ENCODE results near the gene KCNQ2.

Gene KCNQ2

GRCh38 chr20:63434599-63435378, 37.7 kb downstream of the KCNQ2 start:
- Histone ChIP-seq H3K4me1 (ENCODE audit: control insufficient read depth in 5 of 5, insufficient read depth in 5 of 5, low read length in 5 of 5) (peaks cover 0 to 10% (median 4%) of the 10 kb centered on the region in 5 donors), H3K9me3 (ENCODE audit: control insufficient read depth in 5 of 5, low read length in 5 of 5) (no peaks in the 10 kb centered on the region), H3K27ac (ENCODE audit: low read depth, low read length) (no peak overlapping the region), H3K36me3 (ENCODE audit: control insufficient read depth in 5 of 5, insufficient read depth in 5 of 5, low read length in 5 of 5) (no peaks in the 10 kb centered on the region), H3K9ac (ENCODE audit: low read length in 5 of 5) (no peak overlapping the region), H3K4me3 (ENCODE audit: low read depth in 1 of 5, low read length in 5 of 5) (no peak overlapping the region), H3K27me3 (ENCODE audit: control insufficient read depth in 5 of 5, insufficient read depth in 4 of 5, low read length in 5 of 5) (peaks cover 34 to 48% (median 36%) of the 10 kb centered on the region in 5 donors)

- Histone ChIP-seq H3K9me3 (ENCODE audit: control insufficient read depth in 5 of 5, low read length in 5 of 5) (no peaks in the 10 kb centered on the region), H3K4me1 (ENCODE audit: control insufficient read depth in 5 of 5, insufficient read depth in 5 of 5, low read length in 5 of 5) (peaks cover 0 to 10% (median 4%) of the 10 kb centered on the region in 5 donors), H3K4me3 (ENCODE audit: low read depth in 1 of 5, low read length in 5 of 5) (no peak overlapping the region), H3K36me3 (ENCODE audit: control insufficient read depth in 5 of 5, insufficient read depth in 5 of 5, low read length in 5 of 5) (no peaks in the 10 kb centered on the region), H3K27ac (ENCODE audit: low read depth, low read length) (no peak overlapping the region), H3K9ac (ENCODE audit: low read length in 5 of 5) (no peak overlapping the region), H3K27me3 (ENCODE audit: control insufficient read depth in 5 of 5, insufficient read depth in 4 of 5, low read length in 5 of 5) (peaks cover 32 to 45% (median 36%) of the 10 kb centered on the region in 5 donors)
Observed at GRCh38 chr20:63433756-63434531, 38.5 kb downstream of the KCNQ2 start.

GRCh38 chr20:63433351-63433750, 39.1 kb downstream of the KCNQ2 start:
- peaks cover 31 to 40% (median 34%) of the 10 kb centered on the region in 5 donors for H3K27me3 ChIP-seq (ENCODE audit: control insufficient read depth in 5 of 5, insufficient read depth in 4 of 5, low read length in 5 of 5)
- H3K4me1 ChIP-seq (ENCODE audit: control insufficient read depth in 5 of 5, insufficient read depth in 5 of 5, low read length in 5 of 5), result peaks cover 0 to 10% (median 4%) of the 10 kb centered on the region in 5 donors
- H3K36me3 ChIP-seq (ENCODE audit: control insufficient read depth in 5 of 5, insufficient read depth in 5 of 5, low read length in 5 of 5), result no peaks in the 10 kb centered on the region
- H3K9me3 ChIP-seq (ENCODE audit: control insufficient read depth in 5 of 5, low read length in 5 of 5), result no peaks in the 10 kb centered on the region
- no peak overlapping the region for H3K9ac ChIP-seq (ENCODE audit: low read length in 5 of 5)
- H3K27ac ChIP-seq (ENCODE audit: low read depth, low read length), result no peak overlapping the region
- H3K4me3 ChIP-seq (ENCODE audit: low read depth in 1 of 5, low read length in 5 of 5), result no peak overlapping the region

- no peak overlapping the region for H3K9ac ChIP-seq (ENCODE audit: low read length in 5 of 5)
- H3K4me1 ChIP-seq (ENCODE audit: control insufficient read depth in 5 of 5, insufficient read depth in 5 of 5, low read length in 5 of 5), result peaks cover 0 to 10% (median 4%) of the 10 kb centered on the region in 5 donors
- H3K9me3 ChIP-seq (ENCODE audit: control insufficient read depth in 5 of 5, low read length in 5 of 5), result peaks cover 0 to under 1% (median 0%) of the 10 kb centered on the region in 5 donors
- no peaks in the 10 kb centered on the region for H3K36me3 ChIP-seq (ENCODE audit: control insufficient read depth in 5 of 5, insufficient read depth in 5 of 5, low read length in 5 of 5)
- peaks cover 27 to 38% (median 30%) of the 10 kb centered on the region in 5 donors for H3K27me3 ChIP-seq (ENCODE audit: control insufficient read depth in 5 of 5, insufficient read depth in 4 of 5, low read length in 5 of 5)
- H3K27ac ChIP-seq (ENCODE audit: low read depth, low read length), result no peak overlapping the region
- H3K4me3 ChIP-seq (ENCODE audit: low read depth in 1 of 5, low read length in 5 of 5), result no peak overlapping the region
Observed at GRCh38 chr20:63432577-63433325, 39.7 kb downstream of the KCNQ2 start.

GRCh38 chr20:63431944-63432343, 40.5 kb downstream of the KCNQ2 start:
- no peak overlapping the region for H3K27ac ChIP-seq (ENCODE audit: low read depth, low read length)
- peaks cover 0 to 6% (median 4%) of the 10 kb centered on the region in 5 donors for H3K9me3 ChIP-seq (ENCODE audit: control insufficient read depth in 5 of 5, low read length in 5 of 5)

GRCh38 chr20:63430891-63431290, 41.6 kb downstream of the KCNQ2 start:
- H3K4me1 ChIP-seq (ENCODE audit: control insufficient read depth in 5 of 5, insufficient read depth in 5 of 5, low read length in 5 of 5), result peaks cover 0 to 10% (median 4%) of the 10 kb centered on the region in 5 donors
- H3K36me3 ChIP-seq (ENCODE audit: control insufficient read depth in 5 of 5, insufficient read depth in 5 of 5, low read length in 5 of 5), result no peaks in the 10 kb centered on the region
- peaks cover 0 to 6% (median 4%) of the 10 kb centered on the region in 5 donors for H3K9me3 ChIP-seq (ENCODE audit: control insufficient read depth in 5 of 5, low read length in 5 of 5)
- H3K27ac ChIP-seq (ENCODE audit: low read depth, low read length), result no peak overlapping the region
- H3K27me3 ChIP-seq (ENCODE audit: control insufficient read depth in 5 of 5, insufficient read depth in 4 of 5, low read length in 5 of 5), result peaks cover 27 to 34% (median 31%) of the 10 kb centered on the region in 5 donors
- no peak overlapping the region for H3K9ac ChIP-seq (ENCODE audit: low read length in 5 of 5)
- no peak overlapping the region for H3K4me3 ChIP-seq (ENCODE audit: low read depth in 1 of 5, low read length in 5 of 5)

More at GRCh38 chr20:63431944-63432343, 40.5 kb downstream of the KCNQ2 start:
- Histone ChIP-seq H3K9ac (ENCODE audit: low read length in 5 of 5) (no peak overlapping the region), H3K36me3 (ENCODE audit: control insufficient read depth in 5 of 5, insufficient read depth in 5 of 5, low read length in 5 of 5) (no peaks in the 10 kb centered on the region), H3K4me3 (ENCODE audit: low read depth in 1 of 5, low read length in 5 of 5) (no peak overlapping the region), H3K4me1 (ENCODE audit: control insufficient read depth in 5 of 5, insufficient read depth in 5 of 5, low read length in 5 of 5) (peaks cover 0 to 10% (median 4%) of the 10 kb centered on the region in 5 donors), H3K27me3 (ENCODE audit: control insufficient read depth in 5 of 5, insufficient read depth in 4 of 5, low read length in 5 of 5) (peaks cover 27 to 34% (median 30%) of the 10 kb centered on the region in 5 donors)

- H3K27me3 ChIP-seq (ENCODE audit: control insufficient read depth in 5 of 5, insufficient read depth in 4 of 5, low read length in 5 of 5), result peaks cover 24 to 35% (median 27%) of the 10 kb centered on the region in 5 donors
- peaks cover 0 to 10% (median 4%) of the 10 kb centered on the region in 5 donors for H3K4me1 ChIP-seq (ENCODE audit: control insufficient read depth in 5 of 5, insufficient read depth in 5 of 5, low read length in 5 of 5)
- no peak overlapping the region for H3K4me3 ChIP-seq (ENCODE audit: low read depth in 1 of 5, low read length in 5 of 5)
- H3K9ac ChIP-seq (ENCODE audit: low read length in 5 of 5), result no peak overlapping the region
- H3K36me3 ChIP-seq (ENCODE audit: control insufficient read depth in 5 of 5, insufficient read depth in 5 of 5, low read length in 5 of 5), result no peaks in the 10 kb centered on the region
- H3K9me3 ChIP-seq (ENCODE audit: control insufficient read depth in 5 of 5, low read length in 5 of 5), result peaks cover 0 to 6% (median 4%) of the 10 kb centered on the region in 5 donors
- no peak overlapping the region for H3K27ac ChIP-seq (ENCODE audit: low read depth, low read length)
Observed at GRCh38 chr20:63429992-63430391, 42.5 kb downstream of the KCNQ2 start.

- H3K27me3 ChIP-seq (ENCODE audit: control insufficient read depth in 5 of 5, insufficient read depth in 4 of 5, low read length in 5 of 5), result peaks cover 14 to 30% (median 19%) of the 10 kb centered on the region in 5 donors
- no peak overlapping the region for H3K9ac ChIP-seq (ENCODE audit: low read length in 5 of 5)
- H3K4me1 ChIP-seq (ENCODE audit: control insufficient read depth in 5 of 5, insufficient read depth in 5 of 5, low read length in 5 of 5), result peaks cover 0 to 1% (median 0%) of the 10 kb centered on the region in 5 donors
- no peak overlapping the region for H3K4me3 ChIP-seq (ENCODE audit: low read depth in 1 of 5, low read length in 5 of 5)
- H3K9me3 ChIP-seq (ENCODE audit: control insufficient read depth in 5 of 5, low read length in 5 of 5), result peaks cover 0 to 8% (median 5%) of the 10 kb centered on the region in 5 donors
- H3K36me3 ChIP-seq (ENCODE audit: control insufficient read depth in 5 of 5, insufficient read depth in 5 of 5, low read length in 5 of 5), result no peaks in the 10 kb centered on the region
- H3K27ac ChIP-seq (ENCODE audit: low read depth, low read length), result no peak overlapping the region
Observed at GRCh38 chr20:63428906-63429575, 43.4 kb downstream of the KCNQ2 start.

- no peaks in the 10 kb centered on the region for H3K36me3 ChIP-seq (ENCODE audit: control insufficient read depth in 5 of 5, insufficient read depth in 5 of 5, low read length in 5 of 5)
- no peak overlapping the region for H3K27ac ChIP-seq (ENCODE audit: low read depth, low read length)
- peaks cover 0 to 8% (median 5%) of the 10 kb centered on the region in 5 donors for H3K9me3 ChIP-seq (ENCODE audit: control insufficient read depth in 5 of 5, low read length in 5 of 5)
- no peak overlapping the region for H3K4me3 ChIP-seq (ENCODE audit: low read depth in 1 of 5, low read length in 5 of 5)
- peaks cover 5 to 25% (median 18%) of the 10 kb centered on the region in 5 donors for H3K27me3 ChIP-seq (ENCODE audit: control insufficient read depth in 5 of 5, insufficient read depth in 4 of 5, low read length in 5 of 5)
- H3K4me1 ChIP-seq (ENCODE audit: control insufficient read depth in 5 of 5, insufficient read depth in 5 of 5, low read length in 5 of 5), result no peaks in the 10 kb centered on the region
- H3K9ac ChIP-seq (ENCODE audit: low read length in 5 of 5), result no peak overlapping the region
Observed at GRCh38 chr20:63427724-63428330, 44.6 kb downstream of the KCNQ2 start.
